ENCODE measurements around the gene SPAG16.

DNA sequence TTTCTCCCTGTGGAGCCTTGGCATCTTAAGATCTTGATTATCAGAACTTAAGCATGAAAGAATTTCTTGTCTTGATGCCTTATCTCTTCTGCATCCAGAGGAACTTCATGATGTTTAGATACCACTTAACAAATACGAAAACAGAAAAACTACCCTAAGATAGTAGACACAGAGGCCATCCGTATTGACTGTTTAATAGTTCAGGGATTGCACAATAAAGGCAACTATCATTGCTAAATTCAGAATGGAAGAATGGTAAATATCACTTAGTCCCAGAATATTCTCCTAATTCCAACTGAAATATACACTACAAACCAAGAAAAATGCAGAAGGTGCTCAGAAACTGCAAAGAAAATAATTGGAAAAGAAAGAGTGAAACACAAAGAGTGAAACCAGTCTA, 912.0 kb downstream of the SPAG16 start:
- TF ChIP-seq, protein P1, sequence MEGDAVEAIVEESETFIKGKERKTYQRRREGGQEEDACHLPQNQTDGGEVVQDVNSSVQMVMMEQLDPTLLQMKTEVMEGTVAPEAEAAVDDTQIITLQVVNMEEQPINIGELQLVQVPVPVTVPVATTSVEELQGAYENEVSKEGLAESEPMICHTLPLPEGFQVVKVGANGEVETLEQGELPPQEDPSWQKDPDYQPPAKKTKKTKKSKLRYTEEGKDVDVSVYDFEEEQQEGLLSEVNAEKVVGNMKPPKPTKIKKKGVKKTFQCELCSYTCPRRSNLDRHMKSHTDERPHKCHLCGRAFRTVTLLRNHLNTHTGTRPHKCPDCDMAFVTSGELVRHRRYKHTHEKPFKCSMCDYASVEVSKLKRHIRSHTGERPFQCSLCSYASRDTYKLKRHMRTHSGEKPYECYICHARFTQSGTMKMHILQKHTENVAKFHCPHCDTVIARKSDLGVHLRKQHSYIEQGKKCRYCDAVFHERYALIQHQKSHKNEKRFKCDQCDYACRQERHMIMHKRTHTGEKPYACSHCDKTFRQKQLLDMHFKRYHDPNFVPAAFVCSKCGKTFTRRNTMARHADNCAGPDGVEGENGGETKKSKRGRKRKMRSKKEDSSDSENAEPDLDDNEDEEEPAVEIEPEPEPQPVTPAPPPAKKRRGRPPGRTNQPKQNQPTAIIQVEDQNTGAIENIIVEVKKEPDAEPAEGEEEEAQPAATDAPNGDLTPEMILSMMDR (IDR thresholded peaks at IDR 0.05) = no peak
- TF ChIP-seq POLR2A (IDR thresholded peaks at IDR 0.05) = no peak

Measured in prostate gland (tissue), 2 donors.